BJ (cell line): ENCODE measurements around the gene ZSWIM3. TPM values are rescaled to one million over a fixed set of nuclear protein-coding genes. Genes with fewer than 3 reads are reported as not detected.

ENCODE experiments used
- CTCF ChIA-PET: fragments of 350-600 bp; formaldehyde crosslinking; extraction: SDS; loops from one replicate; lab custom pipeline; 2021; ENCODE audit warnings: antibody characterized with exemption, inconsistent platforms; lab: Yijun Ruan, JAX
- POLR2A ChIA-PET: fragments of 300-600 bp; sonication (Branson Sonifier 250); formaldehyde crosslinking; extraction: SDS; loops from one replicate; lab custom pipeline; 2021; ENCODE audit warnings: antibody characterized with exemption; lab: Charles Lee
- DNase-seq: peaks from one replicate; pipeline ENCODE4 v3.0.0-alpha.2; 2011; ENCODE audit warnings: low read depth
- H3K27me3 ChIP-seq: 2 replicates; pipeline ENCODE4 v1.6.0; 2011; ENCODE audit warnings: low read length; ENCODE audit not compliant: control insufficient read depth, insufficient read depth
- H3K36me3 ChIP-seq: 2 replicates; pipeline ENCODE4 v1.5.1; 2011; ENCODE audit warnings: low read length; ENCODE audit not compliant: control insufficient read depth, insufficient read depth
- H3K4me3 ChIP-seq: 2 replicates; pipeline ENCODE4 v1.5.1; 2011; ENCODE audit warnings: low read depth, mild to moderate bottlenecking, control low read depth, low read length
- CTCF ChIP-seq: IDR thresholded peaks from 2 replicates; pipeline ENCODE4 v1.5.1; 2011; ENCODE audit warnings: low read depth, mild to moderate bottlenecking, control low read depth, inconsistent platforms, low read length, moderate library complexity; ENCODE audit not compliant: insufficient read depth
- polyA plus RNA-seq: library from polyadenylated mRNA; depleted of rRNA; stranded (reverse); fragments of >200 nt; gene quantifications from 2 replicates; pipeline ENCODE4 v1.2.3, GENCODE V29; 2011

Gene ZSWIM3
- polyA plus RNA-seq, 1 experiment = 4.5 TPM

GRCh38 chr20:45813489-45813888 is 43.9 kb upstream of the ZSWIM3 start:
- no peak for TF ChIP-seq CTCF
- H3K36me3 ChIP-seq = peaks cover 12% of the 10 kb centered on the region
- DNase-seq = no peak
- H3K4me3 ChIP-seq = peak overlapping the region; percentile 60
- H3K27me3 ChIP-seq = no peaks in the 10 kb centered on the region
- CTCF ChIA-PET = interaction anchor here (1.0 to 2.0 kb wide), 5 partner anchors 10 to 174 kb away, joined by 3 to 11 read pairs (median 3); no protein-coding TSS in a partner anchor
- POLR2A ChIA-PET = no interaction called here

GRCh38 chr20:45814314-45814713 is 43.1 kb upstream of the ZSWIM3 start:
- CTCF ChIA-PET = interaction anchor here (1.3 to 2.0 kb wide), 2 partner anchors 9 to 156 kb away, joined by 3 to 11 read pairs; no protein-coding TSS in a partner anchor
- Histone ChIP-seq H3K36me3 (peaks cover 7% of the 10 kb centered on the region), H3K4me3 (no peak overlapping the region)

GRCh38 chr20:45816951-45817350 is 40.5 kb upstream of the ZSWIM3 start:
- POLR2A ChIA-PET = interaction anchor here (0.6 to 1.4 kb wide), 2 partner anchors 9 to 11 kb away, joined by 4 to 8 read pairs; no protein-coding TSS in a partner anchor

More at GRCh38 chr20:45814314-45814713, 43.1 kb upstream of the ZSWIM3 start:
- no peak for DNase-seq
- TF ChIP-seq CTCF = no peak
- POLR2A ChIA-PET = interaction anchor here (0.7 kb wide), 1 partner anchor 20 kb away, joined by 3 read pairs; no protein-coding TSS in a partner anchor
- H3K27me3 ChIP-seq = no peaks in the 10 kb centered on the region

GRCh38 chr20:45817376-45818194 is 39.8 kb upstream of the ZSWIM3 start:
- TF ChIP-seq CTCF = no peak
- Histone ChIP-seq H3K36me3 (no peaks in the 10 kb centered on the region), H3K27me3 (no peaks in the 10 kb centered on the region; the same call in 1 of the 2 replicates), H3K4me3 (no peak overlapping the region)
- ChIA-PET POLR2A (interaction anchor here (0.6 to 1.4 kb wide), 2 partner anchors 9 to 10 kb away, joined by 4 to 8 read pairs; no protein-coding TSS in a partner anchor), CTCF (interaction anchor here (0.8 to 3.6 kb wide), 7 partner anchors 9 to 73 kb away, joined by 3 to 11 read pairs (median 3); partner anchors contain the start of genes SNX21 and SPATA25)
- peak; percentile 59 for DNase-seq

More at GRCh38 chr20:45816951-45817350, 40.5 kb upstream of the ZSWIM3 start:
- DNase-seq = no peak
- CTCF ChIA-PET = interaction anchor here (0.8 to 3.6 kb wide), 6 partner anchors 9 to 73 kb away, joined by 3 to 11 read pairs (median 4); partner anchors contain the start of genes SNX21 and SPATA25
- TF ChIP-seq CTCF = no peak
- no peak overlapping the region for H3K4me3 ChIP-seq
- H3K27me3 ChIP-seq = no peaks in the 10 kb centered on the region
- H3K36me3 ChIP-seq = no peaks in the 10 kb centered on the region

GRCh38 chr20:45818239-45818638 is 39.2 kb upstream of the ZSWIM3 start:
- POLR2A ChIA-PET = no interaction called here

More at GRCh38 chr20:45818239-45818638, 39.2 kb upstream of the ZSWIM3 start:
- TF ChIP-seq CTCF = no peak
- H3K36me3 ChIP-seq = no peaks in the 10 kb centered on the region
- no peak overlapping the region for H3K4me3 ChIP-seq
- no peaks in the 10 kb centered on the region; the same call in 1 of the 2 replicates for H3K27me3 ChIP-seq
- CTCF ChIA-PET = interaction anchor here (1.4 to 3.6 kb wide), 3 partner anchors 8 to 19 kb away, joined by 3 to 11 read pairs (median 5); no protein-coding TSS in a partner anchor
- DNase-seq = no peak
